GM19324 (cell line): ENCODE data around the gene CACNG4.
"Not testable (repeated sequence)": the region's sequence is repeated elsewhere in the genome, so short reads cannot be mapped to it uniquely, and the experiment has no call there.

Experiments used
- ATAC-seq: cut with Tn5 transposase; IDR thresholded peaks from one replicate; pipeline ENCODE4 v1.9.1; 2021; ENCODE audit warnings: mild to moderate bottlenecking, moderate library complexity; ENCODE audit not compliant: unreplicated experiment, low FRiP score

The CACNG4 gene

GRCh38 chr17:67035131-67036083 lies 70.9 kb downstream of the CACNG4 start:
- ATAC-seq, result no peak

GRCh38 chr17:67038861-67039365 lies 74.4 kb downstream of the CACNG4 start:
- ATAC-seq, result no peak

GRCh38 chr17:67040652-67041051 lies 76.1 kb downstream of the CACNG4 start:
- no peak for ATAC-seq

- not testable (repeated sequence) for ATAC-seq
Observed at GRCh38 chr17:67041119-67041518, 76.6 kb downstream of the CACNG4 start.

- ATAC-seq, result no peak
Observed at GRCh38 chr17:67041531-67041930, 77.0 kb downstream of the CACNG4 start.

GRCh38 chr17:67041941-67042899 lies 77.7 kb downstream of the CACNG4 start:
- no peak for ATAC-seq

- ATAC-seq, result no peak
Observed at GRCh38 chr17:67043283-67043682, 78.8 kb downstream of the CACNG4 start.

- no peak for ATAC-seq
Observed at GRCh38 chr17:67044016-67044772, 79.7 kb downstream of the CACNG4 start, which contains the start of gene CACNG1. TSS of gene CACNG1 (plus strand) at chr17:67044554. CDS start at chr17:67044661, 107 bp downstream.

GRCh38 chr17:67044940-67045339 lies 80.4 kb downstream of the CACNG4 start:
- ATAC-seq, result no peak

GRCh38 chr17:67046398-67046797 lies 81.9 kb downstream of the CACNG4 start:
- ATAC-seq, result no peak

- no peak for ATAC-seq
Observed at GRCh38 chr17:67047382-67047781, 82.9 kb downstream of the CACNG4 start.

- ATAC-seq, result no peak
Observed at GRCh38 chr17:67049025-67049739, 84.7 kb downstream of the CACNG4 start.

GRCh38 chr17:67050066-67050465 lies 85.6 kb downstream of the CACNG4 start:
- ATAC-seq, result no peak

- no peak for ATAC-seq
Observed at GRCh38 chr17:67050471-67051154, 86.1 kb downstream of the CACNG4 start.

GRCh38 chr17:67051155-67051538 lies 86.6 kb downstream of the CACNG4 start:
- no peak for ATAC-seq

GRCh38 chr17:67051837-67052236 lies 87.3 kb downstream of the CACNG4 start:
- ATAC-seq, result no peak

- ATAC-seq, result no peak
Observed at GRCh38 chr17:67052720-67053437, 88.4 kb downstream of the CACNG4 start.

- no peak for ATAC-seq
Observed at GRCh38 chr17:67053438-67054000, 89.0 kb downstream of the CACNG4 start.
